NCI-H146 treated with DMSO at 0.1 percent for 48 hours (cell line): ENCODE measurements around the gene WFDC1.

Experiments used
- DNase-seq: peaks from one replicate; lab custom pipeline; 2025; ENCODE audit not compliant: unreplicated experiment; lab: John Stamatoyannopoulos, UW

WFDC1 gene

GRCh38 chr16:84349862-84350684 is 55.4 kb downstream of the WFDC1 start:
- DNase-seq: no peak

DNA sequence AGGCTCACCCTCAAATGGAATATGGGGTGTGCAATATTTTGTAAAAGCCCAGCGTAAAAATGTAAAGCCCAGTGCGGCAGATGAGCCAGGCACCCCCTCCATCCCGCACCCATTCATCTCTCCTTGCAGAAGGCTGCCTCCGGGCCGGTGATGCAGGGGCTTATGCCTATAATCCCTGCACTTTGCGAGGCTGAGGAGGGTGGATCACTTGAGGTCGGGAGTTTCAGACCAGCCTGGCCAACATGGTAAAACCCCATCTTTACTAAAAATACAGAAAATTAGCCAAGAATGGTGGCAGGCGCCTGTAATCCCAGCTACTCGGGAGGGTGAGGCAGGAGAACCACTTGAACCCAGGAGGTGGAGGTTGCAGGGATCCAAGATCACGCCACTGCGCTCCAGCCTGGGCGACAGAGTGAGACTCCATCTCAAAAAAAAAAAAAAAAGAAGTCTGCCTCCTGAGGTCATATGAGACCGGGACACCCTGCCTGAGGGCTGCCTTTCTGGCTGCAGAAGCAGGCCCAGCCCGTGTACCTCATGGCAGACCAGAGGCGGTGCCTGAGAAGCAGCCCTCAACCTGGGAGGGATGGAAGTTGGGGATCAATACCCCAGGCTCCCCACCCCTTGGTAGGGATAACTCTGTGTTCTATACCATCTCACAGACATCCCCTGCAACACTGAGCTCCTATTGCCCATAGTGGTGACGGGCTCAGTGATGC is 56.2 kb downstream of the WFDC1 start:
- DNase-seq: no peak

- no peak for DNase-seq
These were observed 57.0 kb downstream of the WFDC1 start for GRCh38 chr16:84351630-84352029.

DNA sequence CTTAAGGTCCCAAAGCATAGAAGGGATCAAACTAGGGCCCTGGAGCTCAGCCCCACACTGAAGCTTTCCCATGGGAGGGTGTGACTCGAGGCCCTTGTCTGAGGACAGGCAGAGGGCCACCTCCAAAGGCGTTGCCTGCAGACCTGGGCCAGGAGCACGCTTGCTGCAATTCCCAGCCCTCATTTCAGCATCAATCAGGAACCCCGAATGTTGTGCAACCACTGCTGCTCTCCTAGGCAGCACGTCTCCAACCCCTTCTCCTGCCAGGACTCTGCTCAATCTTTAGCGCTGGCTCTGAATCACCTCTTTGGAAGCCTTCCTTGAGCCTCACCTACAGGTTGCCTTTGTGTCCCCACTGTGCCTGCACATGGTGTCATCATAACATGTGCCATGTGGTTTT is 59.6 kb downstream of the WFDC1 start:
- no peak for DNase-seq

- no peak for DNase-seq
These were observed 60.5 kb downstream of the WFDC1 start for GRCh38 chr16:84355149-84355548.

- DNase-seq: no peak
These were observed 61.5 kb downstream of the WFDC1 start for GRCh38 chr16:84356176-84356575.

DNA sequence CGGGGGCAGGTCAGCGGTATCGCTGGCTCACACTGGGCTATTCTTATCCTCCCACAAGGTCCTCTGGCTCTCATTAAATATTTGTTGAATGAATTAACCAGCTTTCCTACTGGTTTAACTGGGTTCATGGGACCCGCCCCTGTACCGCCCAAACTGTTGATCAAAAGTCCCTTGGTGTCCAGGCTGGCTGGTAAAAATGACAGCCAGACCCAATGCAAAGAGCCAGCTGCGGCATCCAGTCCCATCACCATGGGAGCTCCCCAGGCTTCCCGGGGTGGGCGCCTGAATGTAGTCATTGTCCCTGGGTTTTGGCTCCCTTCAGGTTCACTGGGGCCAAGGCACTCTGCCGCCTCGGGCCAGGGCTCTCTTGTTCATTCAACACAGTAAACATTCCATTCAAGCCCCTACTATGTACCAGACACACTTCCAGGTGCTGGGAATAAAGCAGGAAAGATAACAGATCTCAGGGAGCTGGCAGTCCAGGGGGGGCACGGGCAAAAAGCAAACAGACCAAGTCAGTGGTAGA is 62.0 kb downstream of the WFDC1 start:
- peak; percentile 95 for DNase-seq

DNA sequence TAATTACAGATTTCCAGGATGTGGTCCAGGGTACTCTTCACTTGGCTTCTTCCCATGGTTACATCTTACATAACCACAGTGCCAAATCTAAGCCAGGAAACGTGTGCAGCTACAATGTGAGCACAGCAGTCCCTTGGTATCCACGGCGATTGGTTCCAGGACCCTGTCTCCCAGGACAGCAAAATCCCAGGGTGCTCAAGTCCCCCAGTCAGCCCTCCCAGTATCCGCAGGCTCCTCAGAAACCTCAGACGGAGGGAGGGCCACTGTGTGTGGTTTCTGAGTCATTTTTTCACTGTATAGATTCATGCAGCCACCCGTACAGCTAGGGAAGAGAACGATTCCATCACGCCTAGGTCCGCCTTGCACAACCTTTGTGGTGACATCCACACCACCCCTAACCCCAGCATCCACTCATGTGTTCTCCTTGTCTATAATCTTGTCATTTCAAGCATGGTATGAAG is 62.5 kb downstream of the WFDC1 start:
- DNase-seq: peak; percentile 24

DNA sequence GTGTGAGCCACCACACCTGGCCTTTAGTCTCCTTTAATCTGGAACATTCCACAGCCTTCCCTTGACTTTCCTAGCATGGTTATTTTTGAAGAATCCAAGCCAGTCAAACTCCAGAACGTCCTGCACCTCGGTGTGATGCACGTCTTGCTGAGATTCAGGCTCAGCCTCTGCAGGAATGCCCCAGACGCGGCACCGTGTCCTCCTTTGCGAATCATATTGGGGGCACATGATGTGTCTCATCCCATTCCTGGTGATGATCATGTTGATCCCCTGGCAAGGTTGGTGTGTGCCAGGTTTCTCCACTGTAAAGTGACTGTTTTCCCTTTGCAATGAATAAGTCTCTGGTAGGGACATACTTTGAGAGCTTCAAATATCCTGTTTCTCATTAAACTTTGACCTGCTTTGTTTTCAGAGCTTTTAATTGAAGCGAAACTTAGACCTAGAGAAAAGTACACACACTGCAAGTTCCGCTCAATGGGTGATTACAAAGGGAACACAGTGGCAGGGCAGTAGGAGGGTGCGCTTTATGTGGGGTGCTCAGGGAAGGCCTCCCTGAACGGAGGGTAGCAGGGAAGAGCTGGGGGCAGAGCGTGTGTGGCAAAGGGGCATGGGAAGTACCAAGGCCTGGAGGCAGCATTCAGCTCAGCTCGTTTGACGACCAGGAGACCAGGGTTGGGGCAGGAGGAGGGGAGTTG is 64.1 kb downstream of the WFDC1 start:
- DNase-seq: no peak

GRCh38 chr16:84359326-84359725 is 64.6 kb downstream of the WFDC1 start:
- no peak for DNase-seq

GRCh38 chr16:84360170-84360569 is 65.5 kb downstream of the WFDC1 start:
- DNase-seq: no peak

DNA sequence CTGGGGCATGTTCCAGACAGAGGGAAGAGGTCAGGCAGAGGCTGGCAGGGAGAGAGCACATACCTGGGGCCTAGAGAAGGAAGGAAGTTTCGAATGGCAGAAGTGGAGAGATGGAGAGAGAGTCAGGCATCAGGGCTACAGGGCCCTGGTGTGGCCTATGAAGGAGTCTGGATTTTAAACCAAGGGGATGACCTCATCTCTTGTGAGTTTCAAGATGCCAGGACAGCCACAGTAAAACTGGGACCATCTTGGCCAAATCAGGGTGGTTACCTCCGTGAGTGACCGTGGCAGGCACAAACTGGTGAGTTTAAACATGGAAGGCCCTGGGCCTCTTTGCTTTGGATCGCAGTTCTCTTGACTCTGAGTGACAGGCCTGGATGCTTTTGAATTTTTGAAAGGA is 66.1 kb downstream of the WFDC1 start:
- DNase-seq: no peak

GRCh38 chr16:84361546-84361945 is 66.9 kb downstream of the WFDC1 start:
- DNase-seq: no peak

GRCh38 chr16:84362471-84362941 is 67.8 kb downstream of the WFDC1 start:
- peak; percentile 70 for DNase-seq

GRCh38 chr16:84366208-84366607 is 71.5 kb downstream of the WFDC1 start:
- no peak for DNase-seq

DNA sequence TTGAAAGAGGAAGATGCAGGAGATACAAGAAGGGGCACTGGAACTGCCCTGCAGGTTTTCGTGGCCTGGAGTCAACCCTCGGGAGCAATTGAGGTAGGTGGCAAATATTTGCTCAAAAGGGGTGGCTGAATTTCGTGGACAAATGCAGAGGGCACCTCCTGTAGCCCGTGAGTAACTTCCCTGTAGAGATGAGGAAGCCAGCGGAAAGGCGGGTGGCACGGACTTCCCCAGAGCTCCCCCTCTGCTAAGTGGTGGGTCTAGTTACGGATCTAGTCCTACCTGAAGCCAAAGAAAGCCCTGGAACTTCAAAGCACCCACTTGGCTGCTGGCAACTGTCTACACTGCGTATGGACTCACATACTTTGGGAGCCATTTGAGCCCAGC is 72.6 kb downstream of the WFDC1 start:
- no peak for DNase-seq

DNA sequence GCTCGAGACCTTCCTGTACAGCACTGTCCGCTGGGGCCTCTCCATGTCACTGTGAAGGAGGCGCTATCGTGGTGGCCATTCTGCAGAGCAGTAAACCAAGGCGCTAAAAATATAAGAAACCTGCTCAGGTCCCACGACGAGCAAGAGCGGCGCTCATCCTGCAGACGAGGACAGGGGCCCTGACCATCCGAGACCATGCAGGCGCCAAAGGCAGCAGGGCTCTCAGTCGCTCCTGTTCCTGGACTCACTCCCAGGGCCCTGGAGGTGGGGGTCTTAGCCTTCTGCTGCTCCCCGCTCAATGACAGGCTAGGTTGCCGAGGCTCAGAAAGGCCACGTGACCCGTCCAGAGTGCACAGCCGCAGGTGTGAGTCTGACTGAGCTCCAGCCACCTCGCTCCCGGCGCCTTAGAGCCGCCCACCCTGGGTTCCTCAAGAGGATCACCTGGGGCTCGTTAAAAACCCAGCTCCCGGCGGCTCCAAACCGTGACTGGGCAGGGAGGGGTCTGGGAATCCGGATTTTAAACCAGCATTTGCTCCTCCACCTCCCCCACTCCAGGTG is 73.2 kb downstream of the WFDC1 start:
- DNase-seq: no peak

GRCh38 chr16:84368308-84368996 is 73.8 kb downstream of the WFDC1 start, which contains the start of gene ATP2C2:
Gene ATP2C2, plus strand, starts transcription at chr16:84368538. Its CDS starts 78 bp downstream, at chr16:84368616.
- DNase-seq: peak; percentile 20

GRCh38 chr16:84369105-84369504 is 74.4 kb downstream of the WFDC1 start:
- DNase-seq: no peak

DNA sequence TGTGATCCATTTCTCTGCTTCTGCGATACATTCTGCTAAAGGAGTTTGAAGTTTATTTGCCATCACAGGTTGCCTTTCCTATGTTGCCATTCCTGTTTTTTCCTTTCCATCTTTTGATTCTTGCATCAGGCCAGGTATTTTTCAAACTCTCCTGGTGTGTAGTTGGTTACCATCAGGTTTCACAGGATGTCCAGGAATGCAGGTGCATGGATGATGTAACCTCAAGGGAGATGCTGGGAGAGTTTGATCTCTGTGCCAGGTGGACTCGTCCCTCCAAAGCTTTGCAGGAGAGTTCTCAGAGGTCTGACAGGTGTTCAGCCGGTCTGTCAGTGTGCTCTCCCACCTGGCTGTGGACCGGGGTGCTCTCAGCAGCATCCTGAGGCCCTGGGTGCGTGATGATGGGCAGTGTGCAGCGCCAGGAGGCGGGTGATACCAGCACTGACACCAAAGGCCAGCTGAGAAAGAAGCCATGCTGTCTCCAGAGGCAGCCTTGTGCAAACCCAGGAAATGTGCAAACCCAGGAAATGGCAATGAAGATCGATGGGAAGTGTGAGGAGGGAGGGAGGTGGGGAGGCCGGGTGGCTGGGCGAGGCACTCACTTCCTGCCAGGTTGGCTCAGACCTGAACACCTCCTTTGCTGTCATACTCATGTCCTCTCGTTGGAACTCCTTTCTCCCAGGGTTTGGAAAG is 75.4 kb downstream of the WFDC1 start:
- peak; percentile 29 for DNase-seq
